Activated T-helper 9 cell treated with anti-CD3 and anti-CD28 coated beads, Interleukin-2, amount 50 U/mL, for 16 hours (primary cell): ENCODE measurements around the gene ATP6V0B.

Experiments used
- DNase-seq: peaks from one replicate; pipeline ENCODE4 v3.0.0-alpha.2; 2020; ENCODE audit warnings: low read depth

The ATP6V0B gene

DNA sequence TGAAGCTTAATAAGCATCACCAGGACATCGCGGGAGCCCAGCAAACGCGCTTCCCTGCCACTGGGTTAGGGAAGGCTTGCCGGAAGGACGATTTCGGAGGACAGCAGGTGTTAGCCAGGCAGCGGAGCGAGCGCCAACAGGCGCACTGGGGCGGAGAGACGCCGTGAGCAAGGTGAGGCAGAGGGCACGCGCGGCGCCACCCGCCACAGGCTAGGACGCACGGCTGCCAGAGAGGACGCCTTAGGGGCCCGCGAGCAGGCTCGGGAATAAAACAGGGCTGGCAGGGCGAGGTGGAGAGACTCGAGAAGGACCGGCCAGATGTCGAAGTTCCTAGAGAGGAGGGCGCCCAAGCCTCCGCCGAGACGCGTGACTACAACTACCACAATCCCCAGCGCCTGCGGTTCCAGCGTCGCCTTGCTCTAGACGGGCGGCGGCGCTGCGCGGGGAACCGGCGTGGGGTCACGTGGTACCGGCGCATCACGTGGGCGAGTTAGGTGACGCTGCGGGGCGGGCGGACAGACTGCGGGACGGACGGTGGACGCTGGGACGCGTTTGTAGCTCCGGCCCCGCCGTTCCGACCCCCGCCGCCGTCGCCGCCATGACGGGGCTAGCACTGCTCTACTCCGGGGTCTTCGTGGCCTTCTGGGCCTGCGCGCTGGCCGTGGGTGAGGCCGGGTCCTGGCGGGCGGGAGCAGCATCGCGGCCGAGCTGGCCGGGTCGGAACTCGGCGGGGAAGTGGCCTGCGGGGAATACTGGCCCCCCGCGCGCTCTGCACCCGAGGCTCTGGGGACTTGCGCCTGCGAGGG, at the start of gene ATP6V0B:
Gene ATP6V0B, plus strand, starts transcription at position 518 of the 806 bp plus-strand sequence. Its CDS starts 81 bp downstream, at position 599.
- peak; percentile 93 for DNase-seq

DNA sequence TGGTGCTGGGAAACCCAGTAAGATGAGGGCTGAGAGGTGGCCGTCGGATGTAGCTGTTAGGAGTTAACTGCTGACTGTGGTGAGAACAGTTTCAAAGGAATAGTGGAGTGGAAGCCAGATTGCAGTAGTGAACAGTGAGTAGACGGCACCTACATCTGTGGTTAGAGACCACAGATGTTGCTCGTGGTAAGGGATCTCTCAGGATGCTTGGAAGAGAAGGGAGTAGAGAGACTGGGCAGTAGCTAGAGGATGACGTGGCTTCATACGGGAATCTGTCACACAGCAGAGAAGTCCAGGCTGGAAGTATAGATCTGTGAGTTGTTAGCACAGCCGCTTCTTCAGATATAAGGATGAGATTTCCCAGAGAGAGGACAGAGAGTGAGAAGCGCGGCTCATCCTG, 48.9 kb upstream of the ATP6V0B start:
- DNase-seq, result no peak

- no peak for DNase-seq
Measured at GRCh38 chr1:43930168-43930948, 44.4 kb upstream of the ATP6V0B start.

DNA sequence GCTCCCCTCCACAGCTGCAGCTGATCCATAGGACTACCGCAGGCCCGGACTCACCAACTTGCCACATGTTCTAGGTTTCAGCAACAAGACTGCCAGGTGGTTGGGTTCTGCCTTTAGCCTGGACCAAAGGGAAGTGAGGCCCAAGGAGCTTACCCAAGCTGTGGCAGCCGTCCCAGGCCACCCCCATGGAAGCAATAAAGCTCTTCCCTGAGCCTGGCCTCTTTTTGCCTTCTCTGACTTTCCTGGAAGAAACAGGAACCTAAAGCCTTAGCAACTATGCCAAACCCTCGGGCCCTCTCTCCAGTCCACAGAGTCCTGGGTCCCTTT, 43.8 kb upstream of the ATP6V0B start:
- no peak for DNase-seq

- DNase-seq, result no peak
Measured at GRCh38 chr1:43931711-43932660, 42.8 kb upstream of the ATP6V0B start.

- DNase-seq, result no peak
Measured at GRCh38 chr1:43932786-43933385, 41.9 kb upstream of the ATP6V0B start.

DNA sequence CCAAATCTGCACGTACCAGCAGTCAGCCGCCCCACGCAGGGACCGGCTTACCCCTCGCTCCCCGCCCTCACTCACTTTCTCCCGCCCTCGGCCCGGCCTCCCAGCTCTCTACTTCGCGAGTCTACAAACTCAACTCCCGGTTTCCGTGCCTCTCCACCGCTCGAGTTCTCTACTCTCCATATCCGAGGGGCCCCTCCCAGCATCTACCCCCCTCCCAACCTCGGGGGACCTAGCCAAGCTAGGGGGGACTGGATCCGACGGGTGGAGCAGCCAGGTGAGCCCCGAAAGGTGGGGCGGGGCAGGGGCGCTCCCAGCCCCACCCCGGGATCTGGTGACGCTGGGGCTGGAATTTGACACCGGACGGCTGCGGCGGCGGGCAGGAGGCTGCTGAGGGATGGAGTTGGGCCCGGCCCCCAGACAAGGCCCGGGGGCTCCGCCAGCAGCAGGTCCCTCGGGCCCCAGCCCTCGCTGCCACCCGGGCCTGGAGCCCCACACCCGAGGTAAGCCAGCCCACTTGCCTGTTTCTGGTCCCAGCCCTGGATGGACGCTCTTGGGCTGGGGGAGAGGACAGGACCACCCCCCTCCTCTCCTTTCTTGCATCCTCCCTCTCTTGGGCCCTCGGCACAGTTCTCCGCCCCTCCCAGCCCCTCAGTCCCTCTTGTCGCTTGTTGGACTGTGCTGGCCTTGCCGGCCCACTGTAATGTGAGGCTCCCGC, 41.2 kb upstream of the ATP6V0B start, which contains the start of gene ARTN:
Gene ARTN, plus strand, starts transcription at position 416 of the 715 bp plus-strand sequence. CDS start 1,856 bp downstream, outside the sequence.
- DNase-seq, result no peak

GRCh38 chr1:43934101-43934985, 40.4 kb upstream of the ATP6V0B start:
- peak; percentile 23 for DNase-seq

DNA sequence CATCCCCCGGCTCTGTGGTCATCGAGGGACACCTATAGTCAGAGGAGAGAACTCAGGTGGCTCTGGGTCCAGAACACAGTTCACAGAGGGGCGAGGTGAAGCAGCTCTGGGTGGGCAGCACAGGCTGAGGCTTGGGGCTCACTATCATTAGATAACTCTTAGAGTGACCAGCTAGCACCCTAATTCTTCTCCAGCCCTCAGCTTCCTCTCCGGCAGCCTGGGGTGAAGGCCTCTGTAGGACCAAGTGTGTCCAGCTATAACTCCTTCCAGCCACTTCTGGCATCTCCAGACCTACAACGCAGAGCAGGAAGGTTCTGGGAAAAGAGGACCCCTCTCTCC, 39.8 kb upstream of the ATP6V0B start:
- no peak for DNase-seq

GRCh38 chr1:43935711-43936427, 38.9 kb upstream of the ATP6V0B start:
- DNase-seq, result no peak

GRCh38 chr1:43936431-43937151, 38.2 kb upstream of the ATP6V0B start:
- DNase-seq, result no peak

DNA sequence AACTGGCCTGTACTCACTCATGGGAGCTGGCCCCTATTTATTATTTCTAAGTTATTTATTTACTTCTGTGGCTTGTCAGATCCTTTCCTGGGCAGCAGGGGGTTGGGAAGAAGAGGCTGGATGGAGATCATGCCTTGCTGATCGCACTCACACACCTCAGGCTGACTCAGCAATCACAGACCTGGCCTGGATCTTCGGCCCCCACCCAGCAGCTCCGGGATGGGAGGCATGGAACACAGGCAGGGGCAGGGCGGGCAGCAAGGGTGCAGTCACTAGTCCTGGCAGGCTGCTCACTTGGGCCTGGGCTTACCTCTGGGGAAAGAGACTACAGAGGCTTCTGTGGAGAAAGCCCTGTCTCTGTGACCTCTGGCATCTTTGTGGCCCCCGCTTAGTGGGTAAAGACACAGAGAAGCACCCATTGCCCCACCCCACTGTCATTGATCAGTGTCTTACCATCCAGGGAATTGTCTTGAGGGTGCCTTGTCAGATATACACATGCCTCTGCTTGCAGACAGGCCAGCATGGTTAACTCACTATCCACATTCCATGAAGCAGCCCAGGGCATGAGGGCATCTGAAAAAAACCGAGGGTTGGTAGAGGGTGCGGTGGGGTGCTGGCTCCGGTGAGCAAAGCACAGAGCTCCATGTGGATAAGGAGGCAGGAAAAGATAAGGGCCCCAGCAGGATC, 37.4 kb upstream of the ATP6V0B start:
- no peak for DNase-seq

- DNase-seq, result no peak
Measured at GRCh38 chr1:43938383-43938782, 36.4 kb upstream of the ATP6V0B start.

GRCh38 chr1:43938892-43939587, 35.7 kb upstream of the ATP6V0B start:
- no peak for DNase-seq

- no peak for DNase-seq
Measured at GRCh38 chr1:43942411-43942810, 32.3 kb upstream of the ATP6V0B start.

DNA sequence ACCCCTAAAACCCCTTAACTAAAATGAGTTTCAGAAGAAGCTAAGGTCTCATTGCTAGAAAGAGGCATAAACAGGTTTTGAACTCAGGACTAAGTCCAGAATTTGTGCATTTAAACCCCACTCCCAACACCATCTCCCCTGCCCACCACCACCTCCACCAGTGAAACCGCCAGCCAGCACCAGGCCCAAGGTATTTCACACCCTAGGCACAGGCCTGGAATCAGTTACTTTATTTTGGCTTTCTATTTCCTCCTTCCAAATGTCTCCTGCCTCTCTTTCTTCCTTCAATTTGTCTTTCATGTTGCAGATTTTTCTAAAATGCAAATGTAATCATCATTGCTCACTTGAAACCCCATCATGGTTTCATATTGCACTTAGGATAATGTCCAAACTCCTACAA, 29.9 kb upstream of the ATP6V0B start:
- DNase-seq, result no peak

GRCh38 chr1:43945674-43946235, 29.0 kb upstream of the ATP6V0B start:
- DNase-seq, result no peak
